ENCODE results near the gene ANGPTL7. TPM values are rescaled to one million over a fixed set of nuclear protein-coding genes. Genes with fewer than 3 reads are reported as not detected.

ANGPTL7 gene
- total and polyA plus RNA-seq, 2 of the 8 experiments (the other 6 are each of a cell fraction or from before 2014, with no cell fraction given), result not detected

- no peak for TF ChIP-seq NANOG (IDR thresholded peaks at IDR 0.05; ENCODE audit: insufficient read depth, low read depth, low read length, poor library complexity, severe bottlenecking)
- no peak for TF ChIP-seq FOSL1 (IDR thresholded peaks at IDR 0.05; ENCODE audit: insufficient read depth, low read depth, low read length)
- TF ChIP-seq HDAC2 (IDR thresholded peaks at IDR 0.05; ENCODE audit: borderline replicate concordance in 1 of 2, low read depth in 2 of 2, low read length in 2 of 2), result no peak
- no peak for TF ChIP-seq SUZ12 (IDR thresholded peaks at IDR 0.05; ENCODE audit: low read length)
- no peak for TF ChIP-seq SP2 (IDR thresholded peaks at IDR 0.05; ENCODE audit: low read length)
- TF ChIP-seq KDM1A (IDR thresholded peaks at IDR 0.05; ENCODE audit: borderline replicate concordance, low read length), result no peak
- no peak for TF ChIP-seq RXRA (IDR thresholded peaks at IDR 0.05; ENCODE audit: insufficient read depth, low read depth, low read length)
- TF ChIP-seq POLR2A (IDR thresholded peaks at IDR 0.05; ENCODE audit: control extremely low read depth in 1 of 2, low read depth in 2 of 2, low read length in 2 of 2), result no peak
These were observed 40.0 kb downstream of the ANGPTL7 start (continued) for GRCh38 chr1:11229203-11229602.

All from H1 (cell line).